GM11168 (cell line): Measurements from ENCODE around the gene COX7B2.

Experiments
- in situ Hi-C: fragments of 300-500 bp; cut with MboI; formaldehyde crosslinking; loops from one replicate; pipeline ENCODE4 v1.12.0; 2022; ENCODE audit warnings: low sequenced_read_pairs; ENCODE audit not compliant: unreplicated experiment

Gene COX7B2

DNA sequence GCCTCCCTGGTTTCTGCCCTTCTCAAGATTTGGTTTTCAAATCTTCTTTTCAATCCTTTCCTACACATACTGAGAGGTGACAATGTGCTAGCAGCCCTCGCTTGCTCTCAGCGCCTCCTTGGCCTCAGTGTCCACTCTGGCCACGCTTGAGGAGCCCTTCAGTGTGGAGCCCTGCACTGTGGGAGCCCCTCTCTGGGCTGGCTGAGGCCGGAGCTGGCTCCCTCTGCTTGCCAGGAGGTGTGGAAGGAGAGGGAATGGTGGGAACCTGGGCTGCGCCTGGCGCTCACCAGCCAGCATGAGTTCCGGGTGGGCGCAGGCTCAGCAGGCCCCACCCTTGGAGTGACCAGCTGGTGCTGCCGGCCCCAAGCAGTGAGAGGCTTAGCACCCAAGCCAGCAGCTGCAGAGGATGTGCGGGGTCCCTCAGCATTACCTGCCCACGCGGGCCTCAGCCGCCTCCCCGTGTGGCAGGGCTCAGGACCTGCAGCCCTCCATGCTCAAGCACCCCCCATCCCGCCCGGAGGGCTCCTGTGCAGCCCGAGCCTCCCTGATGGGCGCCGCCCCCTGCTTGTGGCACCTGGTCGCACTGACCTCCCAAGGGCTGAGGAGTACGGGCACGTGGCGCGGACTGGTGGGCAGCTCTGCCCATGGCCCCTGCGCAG lies 127.5 kb downstream of the COX7B2 start:
- in situ Hi-C loops = no loop called here

DNA sequence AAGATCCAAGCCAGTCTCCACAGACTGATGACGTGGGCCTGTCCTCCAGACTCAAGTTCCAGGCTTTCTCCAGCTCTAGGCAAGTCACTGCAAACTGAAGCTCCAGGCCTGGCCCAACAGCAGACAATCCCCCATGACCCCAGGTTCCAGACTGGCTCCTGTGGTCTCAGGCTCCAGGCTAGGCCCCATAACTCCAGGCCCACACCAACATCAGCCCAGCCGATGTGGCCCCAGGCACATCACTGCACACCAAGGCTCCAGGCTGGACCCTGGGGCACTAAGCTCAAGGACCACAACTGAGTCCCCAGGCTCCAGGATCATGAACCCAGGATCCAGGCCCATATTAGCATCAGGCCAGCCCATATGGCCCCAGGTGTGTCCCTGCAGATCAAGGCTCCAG lies 143.6 kb downstream of the COX7B2 start:
- in situ Hi-C loops = no loop called here

DNA sequence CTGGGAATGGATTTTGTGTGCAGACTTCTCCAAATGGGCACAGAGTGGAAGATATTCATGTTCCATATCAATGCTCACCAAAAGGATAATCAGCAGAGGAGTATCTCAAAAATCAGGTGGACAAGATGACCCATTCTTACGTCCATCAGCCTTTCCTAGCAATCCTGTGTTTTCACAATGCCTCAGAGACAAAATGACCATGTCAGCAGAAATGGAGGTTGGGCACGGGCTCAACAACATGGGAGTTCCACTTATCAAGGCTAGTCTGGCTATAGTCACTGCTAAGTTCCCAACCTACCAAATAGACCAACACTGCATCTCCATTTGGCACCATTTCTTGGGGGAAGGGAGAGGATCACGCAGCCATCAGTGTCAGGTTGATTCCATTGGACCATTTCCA lies 179.0 kb downstream of the COX7B2 start:
- in situ Hi-C loops = no loop called here

DNA sequence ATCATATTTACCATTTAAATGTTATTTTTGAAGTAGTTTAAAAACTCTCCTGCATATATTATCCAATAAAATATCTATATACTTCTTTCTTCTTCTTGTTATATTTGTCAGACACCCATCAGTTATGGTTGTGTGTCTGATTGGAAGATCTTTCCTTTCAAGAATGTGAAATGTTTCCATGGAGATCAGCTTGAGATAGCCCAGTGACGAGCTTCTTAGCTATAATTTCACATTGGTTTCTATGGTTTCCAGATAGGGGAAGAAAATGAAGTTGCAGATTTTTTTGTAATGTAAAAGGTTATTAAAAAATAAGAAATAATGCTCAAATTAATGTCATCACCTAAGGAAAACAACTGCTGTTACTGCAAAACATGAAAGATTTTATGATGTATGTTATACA lies 189.0 kb downstream of the COX7B2 start:
- in situ Hi-C loops = no loop called here

DNA sequence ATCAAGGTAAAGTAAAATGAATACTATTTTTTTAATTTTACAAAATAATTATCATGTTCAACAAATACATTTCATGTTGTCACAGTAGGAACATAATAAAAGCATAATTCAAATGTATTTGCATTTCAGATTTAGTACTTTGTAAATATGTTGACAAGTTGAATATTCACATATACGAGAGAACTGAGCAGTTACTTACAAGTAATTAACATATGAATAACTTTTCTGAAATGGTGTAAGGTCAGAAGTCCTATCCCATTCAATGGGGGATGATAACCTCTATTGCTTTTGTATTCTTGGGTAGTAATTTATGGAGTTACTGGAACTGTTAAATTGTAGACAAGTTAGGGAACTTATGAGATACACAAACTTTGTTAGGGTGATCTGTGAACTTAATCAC lies 191.1 kb downstream of the COX7B2 start:
- in situ Hi-C loops = no loop called here

DNA sequence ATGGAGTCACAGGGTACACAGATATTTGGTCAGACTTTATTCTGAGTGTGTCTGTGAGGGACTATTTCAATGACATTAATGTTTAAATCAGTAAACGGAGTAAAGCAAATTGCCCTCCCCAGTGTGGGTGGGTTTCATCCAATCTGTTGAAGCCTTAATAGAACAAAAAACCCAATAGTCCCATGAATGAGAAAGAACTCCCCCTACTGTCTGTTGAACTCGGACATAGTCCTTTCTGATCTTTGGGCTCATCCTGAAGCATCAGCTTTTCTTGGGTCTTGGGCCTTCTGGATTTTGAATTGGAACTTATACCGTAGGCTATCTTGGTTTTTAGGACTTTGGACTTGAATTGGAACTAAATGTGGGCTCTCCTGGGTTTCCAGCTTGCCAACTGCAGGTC lies 193.6 kb downstream of the COX7B2 start:
- in situ Hi-C loops = no loop called here

DNA sequence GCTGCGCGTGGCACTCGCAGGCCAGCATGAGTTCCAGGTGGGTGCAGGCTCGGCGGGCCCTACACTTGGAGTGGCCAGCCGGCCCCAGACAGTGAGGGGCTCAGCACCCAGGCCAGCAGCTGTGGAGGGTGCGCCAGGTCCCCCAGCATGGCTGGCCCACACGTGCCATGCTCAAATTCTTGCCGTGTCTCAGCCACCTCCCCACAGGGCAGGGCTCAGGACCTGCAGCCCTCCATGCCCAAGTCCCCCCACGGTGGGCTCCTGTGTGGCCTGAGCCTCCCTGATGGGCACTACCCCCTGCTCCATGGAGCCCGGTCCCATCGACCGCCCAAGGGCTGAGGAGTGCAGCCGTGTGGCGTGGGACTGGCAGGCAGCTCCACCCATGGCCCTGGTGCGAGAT lies 210.2 kb downstream of the COX7B2 start:
- in situ Hi-C loops = no loop called here
